ENCODE data around the gene HMGN2.

The HMGN2 gene

DNA sequence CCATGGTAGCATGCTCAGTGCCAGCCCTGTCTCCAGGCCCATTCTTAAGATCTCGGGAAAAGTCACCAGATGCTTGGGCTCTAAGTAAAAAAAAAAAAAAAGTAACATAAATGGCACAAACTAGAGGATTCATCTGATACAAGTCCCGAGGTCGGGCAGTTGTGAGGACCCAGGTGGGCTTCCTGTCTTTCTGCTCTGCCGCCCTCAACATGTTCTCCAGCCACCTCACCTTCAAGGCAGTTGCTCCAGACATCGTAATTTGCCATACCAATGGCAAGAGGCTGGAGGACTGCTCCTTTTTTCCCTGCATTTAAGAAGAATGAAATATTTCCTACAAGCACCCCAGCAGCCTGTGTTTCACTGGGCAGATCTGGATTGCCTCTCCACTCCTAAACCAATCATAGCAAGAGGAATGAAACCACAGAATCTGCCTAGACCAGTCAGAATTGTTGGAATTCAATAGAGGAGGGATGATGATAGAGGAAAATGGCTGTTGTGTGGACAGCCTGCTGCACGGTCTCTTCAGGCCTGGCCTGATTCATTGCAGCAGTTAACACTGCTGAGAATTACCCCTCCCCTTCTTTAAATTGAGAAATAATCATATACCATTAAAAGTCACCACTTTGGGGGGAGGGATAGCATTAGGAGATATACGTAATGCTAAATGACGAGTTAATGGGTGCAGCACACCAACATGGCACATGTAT lies 5.4 kb downstream of the HMGN2 start:
- peak overlapping the region; percentile 40 for H3K27ac ChIP-seq
- TF ChIP-seq CTCF (IDR thresholded peaks at IDR 0.05) = no peak
- TF ChIP-seq ZFX (IDR thresholded peaks at IDR 0.05; ENCODE audit: borderline replicate concordance) = no peak

DNA sequence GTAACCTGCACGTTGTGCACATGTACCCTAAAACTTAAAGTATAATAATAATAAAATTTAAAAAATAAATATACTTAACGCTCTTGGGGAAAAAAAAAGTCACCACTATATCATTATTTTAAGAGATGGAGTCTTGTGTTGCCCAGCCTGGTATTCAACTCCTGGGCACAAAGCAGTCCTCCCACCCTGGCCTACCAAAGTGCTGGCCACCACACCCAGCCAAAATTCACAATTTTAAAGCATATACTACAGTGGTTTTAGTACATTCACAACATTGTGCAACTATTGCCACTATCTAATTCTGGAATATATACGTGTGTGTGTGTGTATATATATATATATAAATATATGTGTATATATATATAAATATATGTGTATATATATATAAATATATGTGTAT lies 5.9 kb downstream of the HMGN2 start:
- TF ChIP-seq CTCF (IDR thresholded peaks at IDR 0.05) = no peak
- H3K27ac ChIP-seq = peak overlapping the region; percentile 40

GRCh38 chr1:26478988-26479387 lies 6.7 kb downstream of the HMGN2 start:
- TF ChIP-seq ZFX (IDR thresholded peaks at IDR 0.05; ENCODE audit: borderline replicate concordance) (no peak), CTCF (IDR thresholded peaks at IDR 0.05) (no peak)
- H3K27ac ChIP-seq = no peak overlapping the region

GRCh38 chr1:26482921-26483320 lies 10.7 kb downstream of the HMGN2 start:
- 0 out of 2 replicates have a peak overlapping the region, but pooled peaks have one; percentile 20 for H3K27ac ChIP-seq

GRCh38 chr1:26483980-26484379 lies 11.7 kb downstream of the HMGN2 start:
- H3K27ac ChIP-seq = no peak overlapping the region
- no peak for TF ChIP-seq CTCF (IDR thresholded peaks at IDR 0.05)

More at GRCh38 chr1:26482921-26483320, 10.7 kb downstream of the HMGN2 start:
- TF ChIP-seq CTCF (IDR thresholded peaks at IDR 0.05) (no peak), ZFX (IDR thresholded peaks at IDR 0.05; ENCODE audit: borderline replicate concordance) (no peak)

GRCh38 chr1:26490155-26490554 lies 17.9 kb downstream of the HMGN2 start:
- TF ChIP-seq ZFX (IDR thresholded peaks at IDR 0.05; ENCODE audit: borderline replicate concordance) (no peak), CTCF (IDR thresholded peaks at IDR 0.05) (no peak)
- H3K27ac ChIP-seq = no peak overlapping the region

GRCh38 chr1:26493267-26493666 lies 21.0 kb downstream of the HMGN2 start:
- TF ChIP-seq CTCF (IDR thresholded peaks at IDR 0.05) (no peak), ZFX (IDR thresholded peaks at IDR 0.05; ENCODE audit: borderline replicate concordance) (no peak)
- no peak overlapping the region for H3K27ac ChIP-seq
